ENCODE data around the gene DPP3. TPM values are rescaled to one million over a fixed set of nuclear protein-coding genes. Genes with fewer than 3 reads are reported as not detected.
"Not testable (repeated sequence)": the region's sequence is repeated elsewhere in the genome, so short reads cannot be mapped to it uniquely, and the experiment has no call there.

DPP3 gene
- total RNA-seq, 1 experiment from 2014 or later = 36.8 TPM

DNA sequence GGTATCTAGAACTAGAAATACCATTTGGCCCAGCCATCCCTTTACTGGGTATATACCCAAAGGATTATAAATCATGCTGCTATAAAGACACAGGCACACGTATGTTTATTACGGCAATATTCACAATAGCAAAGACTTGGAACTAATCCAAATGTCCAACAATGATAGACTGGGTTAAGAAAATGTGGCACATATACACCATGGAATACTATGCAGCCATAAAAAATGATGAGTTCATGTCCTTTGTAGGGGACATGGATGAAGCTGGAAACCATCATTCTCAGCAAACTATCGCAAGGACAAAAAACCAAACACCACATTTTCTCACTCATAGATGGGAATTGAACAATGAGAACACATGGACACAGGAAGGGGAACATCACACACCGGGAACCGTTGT lies 16.1 kb upstream of the DPP3 start:
- not testable (repeated sequence) for DNase-seq (ENCODE audit: low read depth)

DNA sequence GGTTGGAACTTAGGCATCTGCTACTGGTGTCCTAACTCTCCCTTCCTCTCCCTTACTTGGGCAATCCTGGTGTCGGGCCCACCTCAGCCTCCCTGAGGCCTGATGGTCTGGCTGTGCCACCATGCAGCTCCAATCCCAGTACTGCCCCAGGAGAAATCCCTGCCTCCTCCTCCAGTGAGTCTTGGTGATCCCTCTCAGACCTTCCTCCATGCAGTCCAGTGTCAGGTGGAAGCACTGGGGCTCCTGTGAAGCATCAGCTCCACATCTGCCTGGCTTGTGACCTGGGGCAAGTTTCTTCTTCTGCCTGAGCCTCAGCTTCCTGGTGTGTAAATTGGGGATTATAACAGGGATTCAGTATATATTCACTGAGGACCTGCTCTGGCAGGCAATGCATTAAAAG lies 15.3 kb upstream of the DPP3 start:
- no peak for DNase-seq (ENCODE audit: low read depth)

DNA sequence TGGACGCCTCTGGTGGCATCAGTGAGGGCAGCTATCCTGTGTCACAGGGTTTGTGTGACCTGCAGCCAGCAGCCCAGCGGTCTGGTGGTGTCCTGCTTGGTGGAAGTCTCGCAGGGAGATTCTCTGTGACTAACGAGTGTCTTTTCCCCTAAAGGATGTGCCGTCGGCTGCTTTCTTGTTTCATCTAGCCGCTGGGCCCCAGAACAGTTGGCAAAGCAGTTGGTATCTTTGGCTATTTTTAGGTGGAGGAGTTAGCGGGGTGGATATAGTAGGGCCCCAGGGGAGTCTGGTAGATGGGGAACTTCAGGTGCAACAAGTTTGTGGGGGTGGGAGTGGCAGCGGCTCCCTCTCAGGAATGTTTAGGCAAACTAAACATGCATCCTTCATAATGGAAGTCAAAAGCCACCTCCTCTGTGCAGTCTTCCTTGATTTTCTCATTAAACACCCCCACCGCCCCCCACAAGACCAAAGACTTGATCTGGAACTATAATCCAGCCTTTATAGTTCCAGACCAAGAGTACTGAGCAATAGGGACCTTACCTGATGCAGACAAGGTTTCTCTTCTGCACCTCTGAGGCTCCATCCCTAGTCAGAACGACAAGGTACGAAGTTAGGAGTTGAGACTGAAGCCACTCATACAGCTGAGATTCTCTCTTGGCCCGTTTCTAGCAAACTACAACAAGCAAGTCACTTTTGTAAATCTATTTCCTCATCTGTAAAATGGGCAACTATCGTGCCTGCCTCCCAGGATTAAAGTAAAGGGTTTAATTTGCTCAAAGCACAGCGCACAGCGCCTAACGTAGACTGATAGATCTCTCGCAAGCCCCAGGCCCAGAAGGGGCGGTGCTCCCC lies 14.6 kb upstream of the DPP3 start:
- no peak for DNase-seq (ENCODE audit: low read depth)

DNA sequence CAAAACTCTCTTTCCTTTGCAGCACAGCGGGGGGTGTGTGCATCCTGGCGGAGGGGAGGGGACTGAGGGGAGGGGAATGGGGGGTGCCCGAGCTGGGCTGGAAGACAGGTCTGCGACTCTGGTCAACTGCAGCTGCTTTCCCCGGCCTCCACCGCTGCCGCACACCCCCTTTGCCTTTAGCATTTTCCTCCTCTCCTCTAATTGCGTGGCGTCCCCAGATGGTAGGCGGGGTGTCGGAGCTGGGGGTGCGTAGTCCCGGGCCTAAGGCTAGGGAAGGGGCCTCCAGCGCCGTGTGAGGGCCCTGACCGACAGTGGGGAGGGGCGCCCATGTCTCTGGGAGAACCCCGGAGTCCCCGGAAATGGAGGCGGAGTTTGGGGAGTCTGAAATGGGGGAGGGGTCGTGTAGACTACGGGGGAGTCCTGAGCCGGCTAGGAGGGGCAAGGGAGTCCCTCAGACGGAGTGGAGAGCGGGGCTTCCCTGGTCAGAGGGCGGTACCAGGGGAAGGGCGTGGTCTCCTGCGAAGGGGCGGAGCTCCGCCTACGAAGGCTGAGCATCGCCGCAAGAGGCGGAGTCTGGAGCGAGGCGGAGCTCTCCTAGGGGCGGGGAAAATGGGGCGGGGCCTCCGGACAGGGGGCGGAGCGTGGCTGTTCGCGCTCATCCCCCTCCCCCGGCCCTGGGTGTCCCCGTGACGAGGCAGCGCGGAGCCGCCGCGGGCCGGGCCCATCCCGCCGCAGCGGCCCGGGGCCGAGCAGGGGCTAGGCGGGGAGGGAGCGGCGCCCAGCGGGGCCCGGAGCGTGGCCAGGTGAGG lies 13.8 kb upstream of the DPP3 start, which contains the start of gene PELI3:
PELI3 (plus strand) TSS at position 681 of the 809 bp plus-strand sequence. CDS start 1,224 bp downstream, outside the sequence.
- DNase-seq (ENCODE audit: low read depth) = peak; percentile 84

DNA sequence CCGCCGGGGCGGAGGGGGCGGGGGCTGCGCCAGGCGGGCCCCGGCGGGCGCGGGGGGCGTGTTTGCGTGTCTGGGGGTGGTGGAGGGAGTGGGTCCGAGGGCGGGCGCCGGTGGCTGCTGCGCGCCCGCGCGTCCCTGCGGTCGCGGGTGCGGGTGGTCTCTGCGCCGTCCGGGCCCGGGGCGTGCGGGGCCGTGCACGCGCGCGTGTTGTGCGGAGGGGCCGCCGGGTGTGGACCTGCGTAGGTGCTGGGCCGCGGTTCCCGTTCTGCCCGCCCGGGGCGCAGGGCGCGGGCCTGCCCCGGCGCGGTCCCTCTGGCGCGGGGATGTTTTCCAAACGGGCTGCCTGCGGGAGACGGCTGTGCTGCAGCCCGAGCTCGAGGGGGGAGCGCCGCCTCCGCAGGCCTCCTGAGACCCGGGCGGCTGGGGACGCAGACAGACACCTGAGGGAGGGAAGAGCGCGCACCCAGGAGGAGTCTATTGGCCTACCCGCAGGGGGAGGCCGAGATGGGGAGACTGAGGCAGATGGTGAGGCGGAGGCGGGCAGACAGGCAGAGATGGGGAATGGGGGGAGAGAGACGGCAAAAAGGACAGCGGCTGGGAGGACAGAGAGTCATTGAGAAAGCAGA lies 13.1 kb upstream of the DPP3 start:
- DNase-seq (ENCODE audit: low read depth) = peak; percentile 38

DNA sequence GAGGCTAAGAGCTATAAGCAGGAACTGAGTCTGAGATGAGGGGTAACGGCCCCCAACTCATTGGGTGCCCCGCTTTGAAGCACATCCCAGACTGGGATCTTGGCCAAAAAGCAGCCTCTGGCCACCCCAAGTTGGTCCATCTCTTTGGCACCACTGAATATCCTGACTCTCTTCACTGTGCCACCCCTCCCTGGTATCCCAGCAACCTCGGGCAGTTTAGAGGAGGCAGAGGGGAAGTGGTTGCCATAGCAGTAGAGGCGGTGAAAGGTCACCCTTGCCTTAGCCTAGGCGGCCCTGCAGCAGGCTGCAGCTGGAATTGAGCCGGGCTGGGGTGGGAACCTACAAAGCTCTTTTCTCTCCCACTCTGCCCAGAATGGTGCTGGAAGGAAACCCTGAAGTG lies 12.5 kb upstream of the DPP3 start:
- no peak for DNase-seq (ENCODE audit: low read depth)

DNA sequence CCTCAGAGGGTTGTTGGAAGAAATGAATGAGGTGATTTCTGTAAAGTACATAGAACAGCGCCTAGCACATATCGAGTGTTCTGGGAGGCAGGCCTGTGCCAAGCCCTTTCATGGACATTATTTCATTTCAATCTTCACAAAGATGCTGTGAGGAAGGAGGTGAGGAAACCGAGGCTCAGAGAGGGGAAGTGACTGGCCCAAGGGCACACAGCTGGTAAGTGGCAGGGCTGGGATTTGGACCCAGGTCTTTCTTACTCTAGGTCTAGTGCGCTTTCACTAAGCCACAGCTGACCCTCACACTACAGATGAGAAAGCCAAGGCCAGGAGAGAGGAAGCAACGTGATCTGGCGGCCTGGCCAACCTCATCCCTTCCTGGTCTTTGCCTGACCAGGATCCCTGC lies 11.5 kb upstream of the DPP3 start:
- no peak for DNase-seq (ENCODE audit: low read depth)

DNA sequence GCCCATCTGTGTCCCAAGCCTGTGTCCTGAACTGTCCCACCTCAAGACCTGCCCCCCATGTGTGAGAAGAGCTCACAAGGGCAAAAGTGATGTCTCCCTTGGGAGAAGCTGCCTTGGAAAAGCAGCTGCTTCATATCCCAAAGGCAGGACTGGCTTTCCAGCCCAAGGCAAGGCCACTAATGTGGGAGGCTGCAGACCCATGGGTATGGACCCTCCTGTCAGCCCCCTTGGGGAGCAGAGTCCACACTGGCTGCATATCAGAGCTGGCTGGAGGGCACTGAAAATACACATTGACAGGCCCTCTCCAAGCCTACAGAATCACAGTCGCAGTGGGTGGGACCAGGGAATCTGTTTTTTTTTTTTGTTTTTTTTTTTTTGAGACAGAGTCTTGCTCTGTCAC lies 10.8 kb upstream of the DPP3 start:
- no peak for DNase-seq (ENCODE audit: low read depth)

DNA sequence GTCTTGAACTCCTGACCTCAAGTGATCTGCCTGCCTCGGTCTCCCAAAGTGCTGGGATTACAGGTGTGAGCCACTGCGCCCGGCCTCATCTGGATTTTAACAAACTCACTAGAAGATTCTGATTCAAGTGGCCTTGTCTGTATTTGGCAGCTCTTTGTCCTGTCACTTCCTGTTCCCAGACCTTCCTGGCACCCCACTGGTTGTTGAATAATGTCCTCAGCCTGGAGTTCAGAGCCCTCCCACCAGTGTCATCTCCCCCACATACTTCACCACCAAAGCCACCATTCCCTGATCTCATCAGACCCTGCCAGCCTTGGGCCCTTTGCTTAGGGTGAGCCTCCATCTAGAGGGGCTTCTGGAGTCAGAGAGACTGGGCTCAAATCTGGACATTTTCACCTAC lies 10.2 kb upstream of the DPP3 start:
- DNase-seq (ENCODE audit: low read depth) = no peak

DNA sequence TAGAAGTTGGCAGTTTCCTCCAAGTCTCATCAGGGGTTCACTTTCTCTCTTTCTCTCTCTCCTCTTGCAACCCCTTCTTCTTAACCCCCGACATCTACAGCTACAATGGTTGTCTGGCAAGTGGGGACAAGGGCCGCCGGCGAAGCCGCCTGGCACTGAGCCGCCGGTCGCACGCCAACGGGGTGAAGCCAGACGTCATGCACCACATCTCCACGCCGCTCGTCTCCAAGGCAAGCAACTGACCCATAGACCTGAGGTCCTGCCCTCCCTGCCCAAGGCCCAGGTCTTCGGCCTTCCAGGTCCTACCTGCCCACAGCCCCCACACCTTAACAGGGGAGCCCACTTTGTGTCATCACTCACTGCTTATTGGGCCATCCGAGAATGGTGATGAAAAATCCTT lies 9.1 kb upstream of the DPP3 start:
- no peak for DNase-seq (ENCODE audit: low read depth)

DNA sequence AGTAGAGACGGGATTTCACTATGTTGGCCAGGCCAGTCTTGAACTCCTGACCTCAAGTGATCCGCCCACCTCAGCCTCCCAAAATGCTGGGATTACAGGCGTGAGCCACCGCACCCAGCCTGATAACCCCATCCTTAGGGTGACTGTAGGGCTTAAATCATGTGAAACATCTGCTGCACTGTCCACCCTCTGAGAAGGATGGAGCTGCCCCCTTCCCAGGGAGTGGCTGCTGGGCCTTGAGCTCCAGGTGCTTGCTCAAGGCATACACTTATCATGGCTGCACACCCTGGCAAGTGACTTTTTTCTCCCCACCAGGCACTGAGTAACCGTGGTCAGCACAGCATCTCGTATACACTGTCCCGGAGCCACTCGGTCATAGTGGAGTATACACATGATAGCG lies 8.2 kb upstream of the DPP3 start:
- no peak for DNase-seq (ENCODE audit: low read depth)

DNA sequence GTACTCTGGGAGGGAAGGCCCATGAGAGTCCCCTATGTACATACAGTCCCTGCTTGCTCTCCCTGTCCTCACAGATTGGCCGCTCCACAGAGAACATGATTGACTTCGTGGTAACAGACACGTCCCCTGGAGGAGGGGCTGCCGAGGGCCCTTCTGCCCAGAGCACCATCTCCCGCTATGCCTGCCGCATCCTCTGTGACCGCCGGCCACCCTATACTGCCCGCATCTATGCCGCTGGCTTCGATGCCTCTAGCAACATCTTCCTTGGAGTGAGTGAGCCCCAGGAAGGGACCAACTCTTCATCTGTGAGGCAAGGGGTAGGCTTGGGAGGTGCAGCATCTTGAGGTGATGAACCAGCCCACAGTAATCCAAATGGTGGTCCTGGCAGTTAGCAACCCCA lies 7.1 kb upstream of the DPP3 start:
- DNase-seq (ENCODE audit: low read depth) = no peak

DNA sequence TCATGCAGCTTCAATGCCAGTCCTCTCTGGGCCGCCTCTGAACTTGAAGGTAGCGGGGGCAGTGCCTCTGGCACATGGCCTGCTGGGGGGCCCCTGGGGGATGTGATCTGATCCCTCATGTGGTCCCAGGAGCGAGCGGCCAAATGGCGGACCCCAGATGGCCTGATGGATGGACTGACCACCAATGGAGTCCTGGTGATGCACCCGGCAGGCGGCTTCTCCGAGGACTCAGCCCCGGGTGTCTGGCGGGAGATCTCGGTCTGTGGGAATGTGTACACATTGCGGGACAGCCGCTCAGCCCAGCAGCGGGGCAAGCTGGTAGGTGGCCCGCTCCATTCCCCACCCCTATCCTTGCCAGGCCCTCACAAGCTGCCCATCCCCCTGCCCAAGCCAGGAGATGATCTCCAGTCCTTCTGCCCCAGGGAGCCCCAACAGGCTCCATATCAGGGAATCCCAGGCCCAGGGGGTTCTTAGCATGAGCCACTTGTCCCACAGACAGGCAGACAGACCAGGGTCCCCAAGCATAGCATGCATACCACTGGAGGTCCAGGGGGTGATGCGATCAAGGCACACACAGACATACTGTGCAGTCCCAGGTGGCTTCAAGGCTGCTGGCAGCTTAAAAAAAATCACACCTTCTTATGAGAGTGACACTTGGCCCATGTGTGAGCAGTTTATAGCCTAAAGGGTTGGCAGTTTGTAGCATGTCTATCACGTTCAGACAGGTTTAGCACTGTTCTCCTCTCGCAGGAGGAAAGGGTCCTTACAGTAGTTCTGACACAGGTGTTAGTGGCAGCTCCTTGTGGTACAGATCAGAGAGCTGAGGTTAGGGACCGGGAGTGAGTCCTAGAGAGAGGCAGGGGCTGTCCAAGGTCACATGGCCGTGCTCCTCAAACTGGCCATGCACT lies 6.4 kb upstream of the DPP3 start:
- DNase-seq (ENCODE audit: low read depth) = no peak

DNA sequence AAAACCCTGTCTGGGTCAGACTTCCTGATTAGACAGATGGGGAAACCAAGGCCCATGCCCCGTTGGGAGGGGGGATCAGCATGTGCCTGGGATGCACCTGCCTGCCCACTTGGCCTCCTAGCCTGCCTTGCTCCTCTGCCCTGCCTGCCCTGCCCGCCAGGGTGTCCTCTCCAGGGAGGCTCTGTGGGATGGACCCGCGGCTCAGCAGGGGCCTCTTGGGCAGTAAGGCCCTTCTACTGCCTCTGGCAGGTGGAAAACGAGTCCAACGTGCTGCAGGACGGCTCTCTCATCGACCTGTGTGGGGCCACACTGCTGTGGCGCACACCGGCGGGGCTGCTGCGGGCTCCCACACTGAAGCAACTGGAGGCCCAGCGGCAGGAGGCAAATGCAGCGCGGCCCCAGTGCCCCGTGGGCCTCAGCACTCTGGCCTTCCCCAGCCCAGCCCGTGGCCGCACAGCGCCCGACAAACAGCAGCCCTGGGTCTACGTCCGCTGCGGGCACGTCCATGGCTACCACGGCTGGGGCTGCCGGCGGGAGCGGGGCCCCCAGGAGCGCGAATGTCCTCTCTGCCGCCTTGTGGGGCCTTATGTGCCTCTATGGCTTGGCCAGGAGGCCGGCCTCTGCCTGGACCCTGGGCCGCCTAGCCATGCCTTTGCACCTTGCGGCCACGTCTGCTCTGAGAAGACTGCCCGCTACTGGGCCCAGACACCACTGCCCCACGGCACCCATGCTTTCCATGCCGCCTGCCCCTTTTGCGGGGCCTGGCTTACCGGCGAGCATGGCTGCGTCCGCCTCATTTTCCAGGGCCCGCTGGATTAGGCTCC lies 4.7 kb upstream of the DPP3 start:
- no peak for DNase-seq (ENCODE audit: low read depth)

DNA sequence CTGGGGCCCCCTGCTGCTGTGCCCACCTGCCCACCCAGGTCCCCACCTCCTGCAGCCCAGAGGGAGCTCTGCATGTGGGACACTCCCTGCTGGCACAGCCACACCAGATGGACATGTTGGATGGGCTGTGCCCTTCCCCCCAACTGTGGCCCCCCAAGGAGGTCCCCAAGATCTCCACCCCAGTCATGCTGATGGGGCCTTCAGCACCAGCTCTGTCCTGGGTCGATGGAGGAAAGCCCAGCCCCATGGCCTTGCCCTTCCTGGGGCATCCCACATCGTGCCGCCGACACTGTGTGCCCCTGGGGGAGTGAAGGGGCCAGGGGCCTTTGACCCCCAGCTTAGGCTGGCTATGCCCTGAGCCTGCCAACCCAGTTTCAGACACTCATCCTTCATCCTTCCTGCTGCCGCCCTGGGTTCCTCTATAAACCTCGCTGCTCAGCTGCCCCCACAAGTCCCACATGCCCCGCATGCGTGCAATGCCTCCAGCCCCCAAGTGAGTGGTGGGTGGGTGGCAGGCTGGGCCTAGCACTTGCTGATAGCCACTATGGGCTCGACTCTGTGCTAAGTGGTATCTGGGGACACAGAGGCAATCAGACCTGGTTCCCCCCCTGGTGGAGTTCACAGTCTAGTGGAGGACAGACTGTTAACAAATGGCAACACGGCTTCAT lies 3.9 kb upstream of the DPP3 start:
- DNase-seq (ENCODE audit: low read depth) = no peak

DNA sequence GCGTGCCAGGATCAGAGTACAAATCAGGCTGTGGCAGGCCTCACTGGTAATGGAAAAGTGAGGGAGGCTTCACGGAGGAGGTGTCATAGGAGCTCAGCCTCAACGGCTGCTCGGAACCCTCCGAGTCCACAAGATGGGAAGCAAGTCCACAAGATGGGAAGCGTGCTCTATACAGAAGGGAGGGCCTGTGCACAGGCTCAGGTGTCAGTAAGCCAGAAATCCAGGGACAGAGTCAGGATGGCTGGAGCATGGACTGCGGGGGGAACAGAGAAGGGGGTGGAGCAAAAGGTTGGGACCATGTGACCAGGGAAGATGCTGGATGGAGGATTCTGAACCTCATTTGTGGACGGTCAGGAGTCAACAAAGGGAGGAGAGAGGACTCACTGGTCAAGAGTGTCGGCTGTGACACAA lies 3.4 kb upstream of the DPP3 start:
- DNase-seq (ENCODE audit: low read depth) = no peak

DNA sequence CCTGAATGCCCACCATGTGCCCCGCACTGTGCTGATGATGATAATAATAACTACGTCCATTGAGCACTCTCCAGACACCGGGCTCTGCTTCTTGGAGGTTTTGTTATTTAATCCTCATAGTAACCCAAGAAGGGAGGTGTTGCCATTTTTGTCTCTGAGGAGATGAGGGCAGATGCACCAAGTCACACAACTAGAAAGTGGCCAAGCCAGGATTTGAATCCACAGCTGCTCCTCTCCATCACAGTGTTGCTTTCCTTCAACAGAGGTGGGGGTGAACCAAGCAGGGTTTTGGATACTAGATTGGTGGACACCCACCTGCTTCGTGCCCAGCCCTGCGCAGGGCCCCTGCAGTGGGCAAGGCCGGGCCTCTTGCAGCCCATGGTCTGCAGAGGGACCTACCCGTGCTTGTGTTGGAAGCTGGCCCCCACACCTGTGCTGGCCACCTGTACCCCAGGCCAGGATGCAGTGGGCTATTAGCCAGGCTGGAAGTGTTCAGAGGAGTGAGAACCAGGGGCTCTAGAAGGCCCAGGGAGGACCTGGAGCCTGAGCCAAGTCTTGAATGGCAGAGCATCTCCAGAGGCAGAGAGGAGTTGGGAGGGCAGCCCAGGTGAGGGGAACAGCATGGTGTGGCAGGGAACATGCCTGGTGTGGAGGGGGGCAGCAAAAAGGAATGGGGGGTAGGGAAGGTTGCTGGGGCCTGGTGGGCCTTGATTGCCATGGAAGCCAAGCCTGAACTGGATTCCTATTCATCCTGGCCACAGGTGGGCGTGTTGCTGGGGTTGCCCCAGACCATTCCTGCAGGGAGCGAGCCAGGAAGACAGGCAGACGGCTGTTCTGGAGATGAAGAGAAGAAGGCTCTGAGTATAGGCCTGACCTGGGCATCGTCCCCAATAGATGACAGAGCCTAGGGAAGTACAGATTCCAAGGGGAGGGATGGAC lies 2.7 kb upstream of the DPP3 start:
- no peak for DNase-seq (ENCODE audit: low read depth)

DNA sequence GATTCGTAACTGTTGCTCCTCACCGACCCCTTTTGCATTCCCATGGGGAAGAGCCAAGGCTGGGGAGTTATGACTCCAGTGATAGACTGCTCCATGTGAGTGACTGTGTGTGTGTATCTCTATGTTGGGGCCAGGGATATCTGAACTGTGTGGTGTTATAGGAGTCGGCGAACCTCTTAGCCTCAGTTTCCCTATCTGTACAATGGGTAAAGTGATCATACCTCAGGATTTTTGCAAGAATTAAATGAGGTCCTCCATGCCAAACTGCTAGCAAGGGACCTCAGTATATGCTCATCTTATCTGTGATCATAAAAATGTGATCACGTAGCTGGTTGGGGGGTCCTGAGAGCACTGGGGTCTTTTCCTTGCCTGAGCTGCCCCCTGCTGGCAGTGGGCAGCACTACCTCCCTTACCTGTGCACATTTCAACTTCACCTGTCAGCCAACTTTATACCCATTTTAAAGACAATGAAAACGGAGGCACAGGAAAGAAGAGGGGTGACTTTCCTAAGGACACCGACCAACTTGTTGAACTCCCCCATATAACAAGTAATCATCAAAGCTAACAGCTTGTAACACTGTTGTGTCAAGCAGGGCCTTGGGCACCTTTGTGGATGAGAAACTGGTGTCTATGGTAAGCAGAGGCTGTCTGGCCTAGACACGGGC lies 1.4 kb upstream of the DPP3 start:
- no peak for DNase-seq (ENCODE audit: low read depth)

Measured in RPMI7951 (cell line).